Measurements from ENCODE around the gene HOXC11. TPM values are rescaled to one million over a fixed set of nuclear protein-coding genes. Genes with fewer than 3 reads are reported as not detected.
A peak's percentile ranks its signal among the peaks of the same experiment; 100 is the strongest.

Gene HOXC11
- total RNA-seq, 2 donors from 2014 or later = not detected

DNA sequence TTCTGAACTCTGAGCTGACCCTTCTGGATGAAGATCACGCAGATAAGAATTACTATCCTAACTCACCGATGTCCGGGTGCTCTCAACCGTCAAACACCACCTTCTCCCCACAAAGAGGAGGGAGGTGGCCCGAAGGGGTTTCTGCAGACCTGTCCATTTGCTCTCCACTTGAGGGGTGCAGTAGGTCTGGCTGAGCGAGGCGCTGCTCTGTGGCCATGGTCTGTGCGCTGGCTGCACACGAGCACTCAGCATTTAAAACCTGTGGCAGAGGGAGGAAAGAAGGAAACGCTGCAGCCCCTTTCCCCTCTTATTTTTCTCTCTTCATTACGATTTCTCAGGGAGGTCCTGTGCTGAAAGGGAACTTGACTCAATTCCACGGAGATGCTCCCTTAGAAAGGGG lies 35.8 kb upstream of the HOXC11 start:
- no peak for TF ChIP-seq POLR2A (IDR thresholded peaks at IDR 0.05)
- no peak for TF ChIP-seq POLR2AphosphoS5 (IDR thresholded peaks at IDR 0.05)
- TF ChIP-seq, protein P1, sequence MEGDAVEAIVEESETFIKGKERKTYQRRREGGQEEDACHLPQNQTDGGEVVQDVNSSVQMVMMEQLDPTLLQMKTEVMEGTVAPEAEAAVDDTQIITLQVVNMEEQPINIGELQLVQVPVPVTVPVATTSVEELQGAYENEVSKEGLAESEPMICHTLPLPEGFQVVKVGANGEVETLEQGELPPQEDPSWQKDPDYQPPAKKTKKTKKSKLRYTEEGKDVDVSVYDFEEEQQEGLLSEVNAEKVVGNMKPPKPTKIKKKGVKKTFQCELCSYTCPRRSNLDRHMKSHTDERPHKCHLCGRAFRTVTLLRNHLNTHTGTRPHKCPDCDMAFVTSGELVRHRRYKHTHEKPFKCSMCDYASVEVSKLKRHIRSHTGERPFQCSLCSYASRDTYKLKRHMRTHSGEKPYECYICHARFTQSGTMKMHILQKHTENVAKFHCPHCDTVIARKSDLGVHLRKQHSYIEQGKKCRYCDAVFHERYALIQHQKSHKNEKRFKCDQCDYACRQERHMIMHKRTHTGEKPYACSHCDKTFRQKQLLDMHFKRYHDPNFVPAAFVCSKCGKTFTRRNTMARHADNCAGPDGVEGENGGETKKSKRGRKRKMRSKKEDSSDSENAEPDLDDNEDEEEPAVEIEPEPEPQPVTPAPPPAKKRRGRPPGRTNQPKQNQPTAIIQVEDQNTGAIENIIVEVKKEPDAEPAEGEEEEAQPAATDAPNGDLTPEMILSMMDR (IDR thresholded peaks at IDR 0.05) = no peak
- no peaks in the 10 kb centered on the region for H3K36me3 ChIP-seq
- intact Hi-C loops (cut with DNase I) = no loop called here
- peaks cover 64% of the 10 kb centered on the region for H3K27me3 ChIP-seq (replicated peaks; ENCODE audit: insufficient read depth)
- no peaks in the 10 kb centered on the region for H3K4me1 ChIP-seq (replicated peaks)
- no peak overlapping the region for H3K27ac ChIP-seq
- no peak overlapping the region for H3K4me3 ChIP-seq
- no peaks in the 10 kb centered on the region for H3K9me3 ChIP-seq
- no peak for DNase-seq (ENCODE audit: low spot score)
- 17% methylated on average over 12 of the region's 12 CpGs for WGBS

DNA sequence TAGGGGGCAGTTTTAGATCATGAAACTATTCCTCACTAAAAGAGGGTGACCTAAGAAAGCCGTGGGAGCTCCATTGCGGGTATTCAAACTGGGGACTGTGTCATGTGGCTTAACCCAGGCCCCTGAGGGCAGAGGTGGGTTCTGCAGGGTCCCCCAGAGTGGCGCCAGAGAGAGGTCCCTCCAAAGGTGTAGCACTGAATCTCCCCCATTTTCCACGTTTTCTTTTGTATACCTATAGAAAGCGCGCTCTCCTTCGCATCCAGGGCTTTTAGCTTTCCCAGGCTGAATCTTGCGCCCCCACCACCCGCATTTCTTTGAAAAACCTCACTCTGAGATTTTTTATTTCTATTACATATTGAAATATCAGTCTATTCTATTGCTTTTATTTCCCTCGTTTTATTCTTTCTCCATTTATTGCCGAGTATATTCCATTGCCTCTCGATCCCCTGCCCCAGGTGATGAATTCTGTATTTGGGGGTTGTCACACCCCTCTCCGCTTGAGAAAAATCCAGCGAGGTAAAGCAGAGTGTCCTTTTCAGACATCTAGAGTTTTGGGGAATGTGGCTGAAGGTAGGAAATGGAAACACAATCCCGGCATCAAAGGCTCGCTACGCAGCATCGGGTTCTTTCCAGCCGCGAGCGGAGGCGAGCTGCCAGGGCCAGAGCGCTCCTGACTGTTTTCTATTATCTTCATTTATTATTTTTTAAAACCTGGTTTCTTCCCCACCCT lies 35.2 kb upstream of the HOXC11 start:
- H3K4me1 ChIP-seq (replicated peaks) = no peaks in the 10 kb centered on the region
- no peaks in the 10 kb centered on the region for H3K36me3 ChIP-seq
- TF ChIP-seq, protein P1 (IDR thresholded peaks at IDR 0.05) = no peak
- no peak for TF ChIP-seq POLR2A (IDR thresholded peaks at IDR 0.05)
- TF ChIP-seq POLR2AphosphoS5 (IDR thresholded peaks at IDR 0.05) = no peak
- WGBS = 17% methylated on average over 23 of the region's 23 CpGs
- H3K27me3 ChIP-seq (replicated peaks; ENCODE audit: insufficient read depth) = peaks cover 63% of the 10 kb centered on the region
- DNase-seq (ENCODE audit: low spot score) = no peak
- H3K9me3 ChIP-seq = no peaks in the 10 kb centered on the region
- H3K4me3 ChIP-seq = no peak overlapping the region
- intact Hi-C loops (cut with DNase I) = no loop called here
- H3K27ac ChIP-seq = no peak overlapping the region

DNA sequence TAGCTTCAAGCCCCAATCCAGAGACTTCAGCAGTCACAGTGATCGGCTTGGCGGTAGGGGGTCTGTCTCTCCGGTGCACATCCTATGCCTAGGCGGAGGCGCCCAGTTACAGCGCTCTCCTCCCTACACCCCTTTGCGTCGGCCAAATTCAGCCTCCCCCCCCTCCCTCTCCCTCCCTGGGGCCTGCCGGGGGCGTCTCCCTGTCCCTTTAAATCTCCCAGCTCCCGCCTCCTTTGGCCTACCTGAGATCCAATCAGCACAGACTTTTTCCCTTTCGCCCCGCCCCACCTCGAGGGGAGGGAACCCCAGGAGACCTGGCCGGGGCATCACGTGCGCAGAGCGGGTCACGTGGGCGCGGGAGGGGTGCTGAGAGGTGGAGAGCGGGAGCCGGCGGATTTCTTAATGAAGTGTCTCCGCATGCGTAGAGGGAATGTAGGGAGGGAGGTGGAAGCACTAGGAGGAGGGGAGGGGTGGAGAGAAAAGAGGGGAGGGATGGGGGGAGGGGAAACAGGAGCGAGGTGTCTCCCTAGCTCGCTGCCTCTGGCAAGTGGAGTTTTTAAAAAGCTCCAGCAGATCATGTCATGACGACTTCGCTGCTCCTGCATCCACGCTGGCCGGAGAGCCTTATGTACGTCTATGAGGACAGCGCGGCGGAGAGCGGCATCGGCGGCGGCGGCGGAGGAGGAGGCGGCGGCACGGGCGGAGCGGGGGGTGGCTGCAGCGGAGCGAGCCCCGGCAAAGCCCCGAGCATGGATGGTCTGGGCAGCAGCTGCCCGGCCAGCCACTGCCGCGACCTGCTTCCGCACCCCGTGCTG lies 34.4 kb upstream of the HOXC11 start, which contains the start of gene HOXC13:
Gene HOXC13, plus strand, starts transcription at position 506 of the 815 bp plus-strand sequence. Its CDS starts 76 bp downstream, at position 582.
- peak; percentile 14 for DNase-seq (ENCODE audit: low spot score)
- TF ChIP-seq POLR2A (IDR thresholded peaks at IDR 0.05) = no peak
- TF ChIP-seq, protein P1 (IDR thresholded peaks at IDR 0.05) = no peak
- TF ChIP-seq POLR2AphosphoS5 (IDR thresholded peaks at IDR 0.05) = peak; percentile 58
- Histone ChIP-seq H3K27me3 (replicated peaks; ENCODE audit: insufficient read depth) (peaks cover 63% of the 10 kb centered on the region), H3K4me3 (no peak within 1 kb of the TSS), H3K27ac (no peak within 1 kb of the TSS), H3K9me3 (no peaks in the 10 kb centered on the region), H3K4me1 (replicated peaks) (no peaks in the 10 kb centered on the region), H3K36me3 (no peaks in the 10 kb centered on the region)
- 2% methylated on average over 50 of the region's 56 CpGs for WGBS
- intact Hi-C loops (cut with DNase I) = no loop called here

DNA sequence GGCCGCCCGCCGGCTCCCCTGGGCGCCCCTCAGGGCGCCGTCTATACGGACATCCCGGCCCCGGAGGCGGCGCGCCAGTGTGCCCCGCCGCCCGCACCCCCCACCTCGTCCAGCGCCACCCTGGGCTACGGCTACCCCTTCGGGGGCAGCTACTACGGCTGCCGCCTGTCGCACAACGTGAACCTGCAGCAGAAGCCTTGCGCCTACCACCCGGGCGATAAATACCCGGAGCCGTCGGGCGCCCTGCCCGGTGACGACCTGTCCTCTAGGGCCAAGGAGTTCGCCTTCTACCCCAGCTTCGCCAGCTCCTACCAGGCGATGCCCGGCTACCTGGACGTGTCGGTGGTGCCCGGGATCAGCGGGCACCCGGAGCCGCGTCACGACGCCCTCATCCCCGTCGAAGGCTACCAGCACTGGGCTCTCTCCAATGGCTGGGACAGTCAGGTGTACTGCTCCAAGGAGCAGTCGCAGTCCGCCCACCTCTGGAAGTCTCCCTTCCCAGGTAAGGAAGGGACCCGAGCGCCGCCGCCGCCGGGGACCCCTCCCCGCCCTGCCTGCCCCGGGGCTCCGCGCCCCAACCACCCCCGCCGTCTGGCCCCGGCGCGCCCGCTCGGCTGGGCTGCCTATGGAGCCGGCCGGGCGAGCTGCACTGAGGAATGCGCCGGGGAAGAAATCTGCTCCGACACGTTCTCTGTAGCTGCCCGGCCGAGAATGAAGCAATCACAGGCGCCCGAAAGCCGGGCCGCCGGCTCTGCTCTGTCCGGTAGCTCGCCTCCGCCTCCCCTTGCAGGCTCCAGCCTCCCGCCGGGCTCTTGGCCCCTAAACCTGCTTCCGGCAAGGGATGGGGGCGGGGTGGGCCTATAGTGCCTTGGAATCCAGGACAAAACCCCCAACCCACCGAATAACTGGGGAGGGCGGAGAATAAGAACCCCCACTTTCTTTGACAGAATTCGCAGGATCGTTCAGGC lies 33.5 kb upstream of the HOXC11 start:
- no peak overlapping the region for H3K4me3 ChIP-seq
- no peaks in the 10 kb centered on the region for H3K9me3 ChIP-seq
- 3% methylated on average over 39 of the region's 91 CpGs for WGBS
- intact Hi-C loops (cut with DNase I) = no loop called here
- H3K4me1 ChIP-seq (replicated peaks) = no peaks in the 10 kb centered on the region
- peaks cover 60% of the 10 kb centered on the region for H3K27me3 ChIP-seq (replicated peaks; ENCODE audit: insufficient read depth)
- DNase-seq (ENCODE audit: low spot score) = peak; percentile 38
- H3K27ac ChIP-seq = no peak overlapping the region
- no peak for TF ChIP-seq POLR2AphosphoS5 (IDR thresholded peaks at IDR 0.05)
- no peak for TF ChIP-seq POLR2A (IDR thresholded peaks at IDR 0.05)
- TF ChIP-seq, protein P1 (IDR thresholded peaks at IDR 0.05) = no peak
- H3K36me3 ChIP-seq = no peaks in the 10 kb centered on the region

All from prostate gland (tissue), 2 donors.